ENCODE results near the gene RPS14. TPM values are rescaled to one million over a fixed set of nuclear protein-coding genes. Genes with fewer than 3 reads are reported as not detected.

RPS14 gene
- total and polyA plus RNA-seq, 2 donors from 2014 or later = 1,504 to 1,994 TPM

DNA sequence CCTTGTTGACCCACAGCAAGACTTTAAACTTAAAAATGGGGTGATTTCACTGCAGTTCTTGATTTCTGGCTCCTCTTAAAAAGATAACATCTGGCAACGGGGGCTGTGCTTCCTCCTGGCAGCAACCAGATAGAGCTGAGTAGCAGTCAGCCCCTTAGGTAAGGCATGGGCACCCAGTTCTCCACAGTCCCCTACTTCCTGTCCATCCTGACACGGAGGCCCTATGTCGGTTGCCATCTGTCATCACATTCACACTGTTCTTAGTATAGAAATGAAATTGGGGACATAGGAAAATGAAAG is 48.5 kb downstream of the RPS14 start:
- FAIRE-seq (no peak), DNase-seq (no peak)
- Histone ChIP-seq H3K4me1 (ENCODE audit: control insufficient read depth in 2 of 3, insufficient read depth in 2 of 3, low read depth in 1 of 3, low read length in 3 of 3) (peaks cover 0 to 2% (median 0%) of the 10 kb centered on the region in 3 donors), H3K9me3 (ENCODE audit: control insufficient read depth in 2 of 3, insufficient read depth in 1 of 3, low read length in 3 of 3) (no peaks in the 10 kb centered on the region), H3K9ac (ENCODE audit: low read length in 3 of 3) (no peak overlapping the region), H3K4me3 (ENCODE audit: low read length in 3 of 3) (no peak overlapping the region), H3K27ac (ENCODE audit: low read depth in 2 of 2, low read length in 2 of 2) (no peak overlapping the region), H3K36me3 (ENCODE audit: control insufficient read depth in 2 of 3, insufficient read depth in 3 of 3, low read length in 3 of 3) (peaks cover 2 to 46% (median 45%) of the 10 kb centered on the region in 3 donors), H3K27me3 (ENCODE audit: control insufficient read depth, insufficient read depth, low read length) (no peaks in the 10 kb centered on the region)
- intact Hi-C loops (cut with DNase I) = no loop called here
- TF ChIP-seq, protein P1, sequence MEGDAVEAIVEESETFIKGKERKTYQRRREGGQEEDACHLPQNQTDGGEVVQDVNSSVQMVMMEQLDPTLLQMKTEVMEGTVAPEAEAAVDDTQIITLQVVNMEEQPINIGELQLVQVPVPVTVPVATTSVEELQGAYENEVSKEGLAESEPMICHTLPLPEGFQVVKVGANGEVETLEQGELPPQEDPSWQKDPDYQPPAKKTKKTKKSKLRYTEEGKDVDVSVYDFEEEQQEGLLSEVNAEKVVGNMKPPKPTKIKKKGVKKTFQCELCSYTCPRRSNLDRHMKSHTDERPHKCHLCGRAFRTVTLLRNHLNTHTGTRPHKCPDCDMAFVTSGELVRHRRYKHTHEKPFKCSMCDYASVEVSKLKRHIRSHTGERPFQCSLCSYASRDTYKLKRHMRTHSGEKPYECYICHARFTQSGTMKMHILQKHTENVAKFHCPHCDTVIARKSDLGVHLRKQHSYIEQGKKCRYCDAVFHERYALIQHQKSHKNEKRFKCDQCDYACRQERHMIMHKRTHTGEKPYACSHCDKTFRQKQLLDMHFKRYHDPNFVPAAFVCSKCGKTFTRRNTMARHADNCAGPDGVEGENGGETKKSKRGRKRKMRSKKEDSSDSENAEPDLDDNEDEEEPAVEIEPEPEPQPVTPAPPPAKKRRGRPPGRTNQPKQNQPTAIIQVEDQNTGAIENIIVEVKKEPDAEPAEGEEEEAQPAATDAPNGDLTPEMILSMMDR (IDR thresholded peaks at IDR 0.05; ENCODE audit: borderline replicate concordance, extremely low read depth, insufficient read depth) = no peak

DNA sequence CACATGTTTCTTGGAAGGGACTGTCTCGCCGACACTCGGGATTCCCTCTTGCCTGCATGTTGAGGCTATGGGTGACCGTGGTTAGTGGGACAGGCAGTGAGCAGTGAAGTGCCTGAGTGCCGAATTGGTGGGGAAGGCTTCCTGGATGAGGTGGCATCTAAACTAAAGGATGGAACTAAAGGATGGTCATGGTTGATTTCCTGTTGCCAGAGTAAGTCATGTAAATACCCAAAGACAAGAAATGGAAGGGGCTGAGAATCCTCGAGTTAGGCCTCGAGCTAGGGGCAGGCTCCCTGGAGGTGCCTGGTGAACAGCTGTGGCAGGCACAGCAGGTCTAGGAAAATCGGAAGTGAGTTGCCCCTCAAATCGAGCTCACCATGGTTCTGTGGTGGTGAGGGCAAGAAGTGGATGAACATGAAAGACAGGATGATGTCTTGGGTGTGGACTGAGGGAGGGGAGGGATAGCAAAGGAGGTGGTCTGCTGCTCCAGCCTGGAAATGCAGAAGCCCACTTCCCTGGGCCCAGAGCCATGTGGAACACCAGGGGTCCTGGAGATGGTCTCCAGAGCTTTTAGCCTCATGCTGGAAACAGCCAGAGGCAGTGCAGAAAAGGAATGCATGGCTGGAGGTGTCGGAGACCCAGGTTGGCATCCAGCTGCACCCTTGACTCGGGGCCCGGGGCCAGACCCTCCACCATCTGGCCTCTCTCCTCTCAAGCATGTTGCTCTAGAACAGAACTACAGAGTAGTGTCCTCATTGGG is 49.0 kb downstream of the RPS14 start:
- peaks cover 2 to 47% (median 45%) of the 10 kb centered on the region in 3 donors for H3K36me3 ChIP-seq (ENCODE audit: control insufficient read depth in 2 of 3, insufficient read depth in 3 of 3, low read length in 3 of 3)
- DNase-seq (no peak), FAIRE-seq (no peak)
- TF ChIP-seq, protein P1 (IDR thresholded peaks at IDR 0.05; ENCODE audit: borderline replicate concordance, extremely low read depth, insufficient read depth) = no peak
- H3K27me3 ChIP-seq (ENCODE audit: control insufficient read depth, insufficient read depth, low read length) = no peaks in the 10 kb centered on the region
- H3K4me3 ChIP-seq (ENCODE audit: low read length in 3 of 3) = no peak overlapping the region
- no peaks in the 10 kb centered on the region for H3K9me3 ChIP-seq (ENCODE audit: control insufficient read depth in 2 of 3, insufficient read depth in 1 of 3, low read length in 3 of 3)
- no peak overlapping the region for H3K27ac ChIP-seq (ENCODE audit: low read depth in 2 of 2, low read length in 2 of 2)
- no peak overlapping the region for H3K9ac ChIP-seq (ENCODE audit: low read length in 3 of 3)
- H3K4me1 ChIP-seq (ENCODE audit: control insufficient read depth in 2 of 3, insufficient read depth in 2 of 3, low read depth in 1 of 3, low read length in 3 of 3) = peaks cover 0 to 2% (median 0%) of the 10 kb centered on the region in 3 donors
- intact Hi-C loops (cut with DNase I) = no loop called here

DNA sequence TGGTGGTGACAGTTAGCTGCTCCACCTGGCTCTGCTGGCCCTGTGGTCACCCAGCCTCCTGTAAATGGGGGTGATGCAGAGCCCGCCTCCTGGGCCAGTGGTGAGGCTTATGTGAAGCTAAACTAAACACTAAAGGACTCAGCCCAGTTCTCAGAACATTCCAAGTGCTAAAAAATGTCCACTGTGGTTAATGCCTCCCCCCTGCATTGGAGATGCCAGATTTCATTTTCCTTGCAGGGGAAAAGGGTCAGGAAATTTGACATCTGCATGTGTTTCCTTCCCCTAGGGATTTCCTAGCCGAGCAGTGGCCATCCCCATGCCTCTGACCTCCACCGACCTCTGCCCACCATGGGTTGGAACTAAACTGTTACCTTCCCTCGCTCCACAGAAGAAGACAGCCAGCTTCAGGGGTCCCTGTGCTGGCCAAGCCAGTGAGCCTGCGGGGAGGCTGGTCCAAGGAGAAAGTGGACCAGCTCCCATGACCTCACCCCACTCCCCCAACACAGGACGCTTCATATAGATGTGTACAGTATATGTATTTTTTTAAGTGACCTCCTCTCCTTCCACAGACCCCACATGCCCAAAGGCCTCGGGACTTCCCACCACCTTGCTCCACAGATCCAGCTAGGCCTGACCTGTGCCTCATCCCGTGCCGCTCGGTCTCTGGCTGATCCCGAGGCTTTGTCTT is 49.9 kb downstream of the RPS14 start:
- H3K36me3 ChIP-seq (ENCODE audit: control insufficient read depth in 2 of 3, insufficient read depth in 3 of 3, low read length in 3 of 3) = peaks cover 2 to 45% (median 43%) of the 10 kb centered on the region in 3 donors
- TF ChIP-seq, protein P1 (IDR thresholded peaks at IDR 0.05; ENCODE audit: borderline replicate concordance, extremely low read depth, insufficient read depth) = no peak

More for the DNA sequence above, 49.9 kb downstream of the RPS14 start:
- Histone ChIP-seq H3K4me1 (ENCODE audit: control insufficient read depth in 2 of 3, insufficient read depth in 2 of 3, low read depth in 1 of 3, low read length in 3 of 3) (peaks cover 0 to 2% (median 0%) of the 10 kb centered on the region in 3 donors), H3K9me3 (ENCODE audit: control insufficient read depth in 2 of 3, insufficient read depth in 1 of 3, low read length in 3 of 3) (no peaks in the 10 kb centered on the region), H3K4me3 (ENCODE audit: low read length in 3 of 3) (no peak overlapping the region), H3K27me3 (ENCODE audit: control insufficient read depth, insufficient read depth, low read length) (no peaks in the 10 kb centered on the region), H3K9ac (ENCODE audit: low read length in 3 of 3) (no peak overlapping the region), H3K27ac (ENCODE audit: low read depth in 2 of 2, low read length in 2 of 2) (no peak overlapping the region)
- FAIRE-seq (no peak), DNase-seq (peak in 1 of 5 donors; percentile 46)
- intact Hi-C loops (cut with DNase I) = no loop called here
